Activated CD8-positive, alpha-beta memory T cell treated with anti-CD3 and anti-CD28 coated beads, Interleukin-2, amount 50 U/mL, for 24 hours (primary cell): ENCODE measurements around the gene PLPPR2.
"Not testable (repeated sequence)": the region's sequence is repeated elsewhere in the genome, so short reads cannot be mapped to it uniquely, and the experiment has no call there.

ENCODE experiments used
- DNase-seq: peaks from one replicate; pipeline ENCODE4 v3.0.0-alpha.2; 2020; ENCODE audit errors: extremely low read depth

The PLPPR2 gene

GRCh38 chr19:11339254-11340098, 15.8 kb upstream of the PLPPR2 start, which contains the start of gene RAB3D:
Gene RAB3D, minus strand, starts transcription at chr19:11339657. Its CDS starts 2,258 bp downstream, at chr19:11337399.
- DNase-seq = peak; percentile 61

- DNase-seq = not testable (repeated sequence)
Observed at GRCh38 chr19:11340099-11340467, 15.1 kb upstream of the PLPPR2 start.

GRCh38 chr19:11342429-11342828, 12.8 kb upstream of the PLPPR2 start:
- no peak for DNase-seq

- DNase-seq = no peak
Observed at GRCh38 chr19:11345122-11345803, 10.0 kb upstream of the PLPPR2 start.

GRCh38 chr19:11346104-11346940, 8.9 kb upstream of the PLPPR2 start, which contains the start of the genes CCDC159 and TMEM205:
Gene CCDC159, plus strand, starts transcription at chr19:11346519. Its CDS starts 88 bp downstream, at chr19:11346607.
Gene TMEM205, minus strand, starts transcription at chr19:11346268. Its CDS starts 649 bp downstream, at chr19:11345619.
- peak; percentile 97 for DNase-seq

DNA sequence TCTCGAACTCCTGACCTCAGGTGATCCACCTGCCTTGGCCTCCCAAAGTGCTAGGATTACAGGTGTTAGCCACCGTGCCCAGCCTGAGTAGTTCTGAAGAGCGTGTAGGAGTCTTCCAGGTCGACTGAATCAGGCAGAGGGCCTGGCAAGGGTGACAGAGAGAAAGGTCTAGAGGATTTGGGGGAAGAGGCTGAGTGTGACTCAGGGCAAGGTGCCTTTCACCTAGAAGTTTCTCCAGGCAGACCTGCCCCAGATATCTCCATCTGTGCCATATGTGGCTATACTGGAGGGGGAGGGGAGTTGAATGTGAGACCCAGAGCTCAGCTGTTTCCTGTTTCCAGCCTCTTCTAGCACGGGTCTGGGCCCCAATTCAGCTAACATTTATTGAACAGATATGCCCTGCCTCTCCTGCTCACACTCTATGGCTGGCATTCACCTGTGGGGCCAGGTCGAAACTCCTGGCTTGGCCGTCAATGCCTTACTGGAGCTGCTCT, 7.6 kb upstream of the PLPPR2 start:
- no peak for DNase-seq

DNA sequence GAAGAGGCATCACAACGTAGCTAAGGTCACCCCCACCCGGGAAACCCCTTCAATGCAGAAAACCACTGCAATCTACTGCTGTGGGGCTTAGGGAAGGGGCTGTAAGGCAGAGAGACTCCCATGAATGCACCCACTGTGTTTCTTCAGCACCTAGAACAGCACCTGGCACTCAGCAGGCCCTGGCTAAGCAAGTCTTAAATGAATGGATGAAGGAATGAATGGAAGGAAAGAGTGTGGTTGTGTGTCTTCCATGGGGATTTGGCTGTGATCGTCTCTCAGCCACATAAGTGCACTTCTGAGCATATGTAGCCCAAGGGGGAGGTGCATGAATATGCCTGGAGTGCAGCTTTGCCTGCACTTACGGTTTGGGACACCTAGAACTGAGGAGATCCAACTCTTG, 6.1 kb upstream of the PLPPR2 start:
- DNase-seq = no peak

GRCh38 chr19:11354102-11354501, 1.1 kb upstream of the PLPPR2 start:
- not testable (repeated sequence) for DNase-seq

GRCh38 chr19:11356074-11356397, 804 bp downstream of the PLPPR2 start:
- DNase-seq = no peak

DNA sequence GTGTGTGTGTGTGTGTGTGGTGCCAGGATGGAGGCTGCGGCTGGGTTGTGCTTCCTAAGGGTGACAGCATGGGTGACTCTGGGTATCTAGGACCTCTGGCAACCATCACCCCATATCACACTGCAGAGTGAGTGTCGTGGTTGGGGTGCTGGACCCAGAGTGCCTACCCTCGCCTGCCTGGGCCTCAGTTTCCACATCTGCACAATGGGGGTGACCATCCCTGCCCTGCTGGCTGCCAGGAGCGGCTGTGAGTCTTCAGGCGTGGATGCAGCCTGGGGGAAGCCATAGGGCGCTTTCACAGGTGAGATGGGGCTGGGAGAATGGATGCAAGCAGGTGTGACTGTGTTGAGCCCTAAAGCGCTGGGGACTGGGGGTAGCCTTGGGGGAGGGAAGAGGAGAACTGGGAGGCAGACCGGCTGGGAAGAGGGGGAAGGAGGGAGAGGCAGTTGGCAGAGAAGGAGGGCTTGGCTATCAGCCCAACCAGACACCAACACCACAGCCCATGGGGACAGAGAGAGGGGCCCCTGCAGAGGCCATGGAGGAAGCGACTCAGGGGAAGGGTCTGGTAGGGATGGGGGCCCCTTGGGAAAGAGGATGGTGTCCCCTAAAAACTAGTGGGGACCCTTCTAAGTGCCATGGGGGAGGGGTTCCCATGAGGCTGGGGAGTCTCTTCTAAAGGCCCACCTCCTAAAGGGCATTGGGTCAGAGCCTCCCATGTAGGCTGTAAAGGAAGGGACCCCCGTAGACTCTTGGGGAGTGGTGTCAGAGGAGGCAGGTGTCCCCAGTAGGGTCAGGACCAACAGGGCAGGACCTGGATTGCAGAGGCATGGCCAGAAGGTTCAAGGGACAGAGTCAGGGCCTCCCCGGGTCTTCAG, 1.7 kb downstream of the PLPPR2 start:
- DNase-seq = no peak

DNA sequence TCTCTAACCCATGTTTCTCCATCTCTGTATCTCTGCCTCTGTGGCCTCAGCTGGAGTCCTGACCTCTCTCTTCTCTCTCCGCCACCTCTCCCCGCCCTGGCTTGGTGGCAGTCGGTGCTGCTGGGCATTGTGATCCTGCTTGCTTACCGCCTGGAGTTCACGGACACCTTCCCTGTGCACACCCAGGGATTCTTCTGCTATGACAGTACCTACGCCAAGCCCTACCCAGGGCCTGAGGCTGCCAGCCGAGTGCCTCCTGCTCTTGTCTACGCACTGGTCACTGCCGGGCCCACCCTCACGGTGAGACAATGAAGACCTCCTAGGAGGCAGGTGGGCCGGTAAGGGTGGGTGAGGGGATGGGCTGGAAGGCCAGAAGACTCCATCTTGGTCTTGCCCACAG, 4.2 kb downstream of the PLPPR2 start:
- DNase-seq = no peak

DNA sequence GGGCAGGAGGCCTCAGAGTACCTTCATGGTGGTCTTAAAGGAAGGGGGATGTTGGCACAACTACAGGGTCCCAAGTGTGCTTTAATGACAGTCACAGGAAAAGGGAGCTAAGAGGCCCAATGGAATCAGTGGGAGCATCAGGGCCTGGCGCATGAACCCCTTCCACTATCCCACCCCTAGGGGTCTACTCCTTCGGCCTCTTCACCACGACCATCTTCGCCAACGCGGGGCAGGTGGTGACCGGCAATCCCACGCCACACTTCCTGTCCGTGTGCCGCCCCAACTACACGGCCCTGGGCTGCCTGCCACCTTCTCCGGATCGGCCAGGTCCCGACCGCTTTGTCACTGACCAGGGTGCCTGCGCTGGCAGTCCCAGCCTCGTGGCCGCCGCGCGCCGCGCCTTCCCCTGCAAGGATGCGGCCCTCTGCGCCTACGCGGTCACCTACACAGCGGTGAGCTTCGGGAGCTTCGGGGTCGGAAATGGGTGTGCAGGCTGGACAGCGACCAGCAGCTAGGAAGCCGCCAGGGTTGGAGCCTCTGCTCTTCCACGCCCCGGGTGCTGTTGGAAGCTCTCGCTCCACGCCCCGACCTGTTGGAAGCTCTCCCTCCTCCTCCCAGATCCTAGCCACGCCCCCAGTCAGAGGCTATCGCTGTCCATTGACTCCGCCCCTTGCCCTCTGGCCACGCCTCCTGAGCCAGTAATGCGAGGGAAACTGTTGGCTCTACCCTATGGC, 6.0 kb downstream of the PLPPR2 start:
- DNase-seq = no peak

- no peak for DNase-seq
Observed at GRCh38 chr19:11361771-11362731, 6.8 kb downstream of the PLPPR2 start.

GRCh38 chr19:11363881-11364280, 8.6 kb downstream of the PLPPR2 start:
- DNase-seq = no peak

DNA sequence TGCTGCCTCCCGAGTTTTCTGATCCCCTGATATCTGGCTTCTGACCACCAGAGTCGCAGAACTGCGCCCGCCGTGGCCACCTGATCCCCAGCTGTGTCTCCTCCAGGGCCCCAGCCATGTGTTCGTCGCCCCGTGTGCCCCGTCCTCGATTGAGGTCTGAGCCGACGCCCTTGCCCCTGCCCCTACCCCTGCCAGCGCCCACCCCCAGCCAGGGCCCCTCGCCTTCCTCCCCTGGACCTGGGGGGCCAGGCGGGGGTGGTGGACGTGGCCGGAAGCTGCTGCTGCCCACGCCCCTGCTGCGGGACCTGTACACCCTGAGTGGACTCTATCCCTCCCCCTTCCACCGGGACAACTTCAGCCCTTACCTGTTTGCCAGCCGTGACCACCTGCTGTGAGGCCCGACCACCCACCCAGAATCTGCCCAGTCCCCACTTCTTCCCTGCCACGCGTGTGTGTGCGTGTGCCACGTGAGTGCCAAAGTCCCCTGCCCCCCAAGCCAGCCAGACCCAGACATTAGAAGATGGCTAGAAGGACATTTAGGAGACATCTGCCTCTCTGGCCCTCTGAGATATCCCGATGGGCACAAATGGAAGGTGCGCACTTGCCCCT, 9.2 kb downstream of the PLPPR2 start:
- DNase-seq = no peak

DNA sequence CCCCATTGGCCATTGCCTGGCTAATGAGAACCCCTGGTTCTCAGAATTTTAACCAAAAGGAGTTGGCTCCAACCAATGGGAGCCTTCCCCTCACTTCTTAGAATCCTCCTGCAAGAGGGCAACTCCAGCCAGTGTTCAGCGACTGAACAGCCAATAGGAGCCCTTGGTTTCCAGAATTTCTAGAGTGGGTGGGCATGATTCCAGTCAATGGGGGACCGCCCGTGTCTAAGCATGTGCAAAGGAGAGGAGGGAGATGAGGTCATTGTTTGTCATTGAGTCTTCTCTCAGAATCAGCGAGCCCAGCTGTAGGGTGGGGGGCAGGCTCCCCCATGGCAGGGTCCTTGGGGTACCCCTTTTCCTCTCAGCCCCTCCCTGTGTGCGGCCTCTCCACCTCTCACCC, 9.7 kb downstream of the PLPPR2 start:
- DNase-seq = no peak

DNA sequence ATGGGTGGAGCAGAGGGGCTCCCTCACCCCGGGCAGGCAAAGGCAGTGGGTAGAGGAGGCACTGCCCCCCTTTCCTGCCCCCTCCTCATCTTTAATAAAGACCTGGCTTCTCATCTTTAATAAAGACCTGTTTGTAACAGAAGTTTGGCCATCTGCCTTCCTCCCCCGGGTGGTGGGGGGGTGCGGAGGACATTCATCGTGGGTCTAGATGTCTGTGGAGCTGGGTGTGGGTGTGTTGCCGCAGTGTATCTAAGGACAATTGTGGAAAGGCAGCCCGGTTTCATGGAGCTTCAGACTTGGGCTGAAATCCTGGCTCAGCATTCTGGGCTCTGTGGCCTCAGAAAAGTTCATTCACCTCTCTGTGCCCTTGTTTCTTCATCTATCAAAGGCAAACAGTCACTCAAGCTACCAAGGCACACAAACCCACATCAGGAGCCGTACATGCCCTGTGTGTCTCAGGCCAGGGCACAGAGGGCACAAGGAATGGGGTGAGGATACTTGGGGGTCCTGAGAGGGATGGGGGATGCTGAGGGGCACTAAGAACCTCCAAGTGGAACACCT, 10.4 kb downstream of the PLPPR2 start:
- DNase-seq = no peak

GRCh38 chr19:11367528-11367927, 12.3 kb downstream of the PLPPR2 start:
- DNase-seq = no peak
